PC-3 (cell line): ENCODE measurements around the gene AKAP5.

Source experiments
- EZH2 ChIP-seq: fragments of 300-600 bp; sonication (generic); IDR thresholded peaks from one replicate; pipeline ENCODE4 v1.6.1; 2017; ENCODE audit warnings: antibody characterized with exemption, mild to moderate bottlenecking, low read length; ENCODE audit not compliant: unreplicated experiment
- EZH2phosphoT487 ChIP-seq: fragments of 300-600 bp; sonication (generic); IDR thresholded peaks from 2 replicates; pipeline ENCODE4 v1.6.1; 2018; ENCODE audit warnings: mild to moderate bottlenecking, antibody characterized with exemption, low read length, borderline replicate concordance
- TF ChIP-seq, protein P1 (sequence below): fragments of 300-600 bp; sonication (generic); conservative IDR thresholded peaks from 2 replicates; pipeline ENCODE4 v1.5.1; 2017; ENCODE audit warnings: antibody characterized with exemption, low read depth, mild to moderate bottlenecking, low read length

DNA sequence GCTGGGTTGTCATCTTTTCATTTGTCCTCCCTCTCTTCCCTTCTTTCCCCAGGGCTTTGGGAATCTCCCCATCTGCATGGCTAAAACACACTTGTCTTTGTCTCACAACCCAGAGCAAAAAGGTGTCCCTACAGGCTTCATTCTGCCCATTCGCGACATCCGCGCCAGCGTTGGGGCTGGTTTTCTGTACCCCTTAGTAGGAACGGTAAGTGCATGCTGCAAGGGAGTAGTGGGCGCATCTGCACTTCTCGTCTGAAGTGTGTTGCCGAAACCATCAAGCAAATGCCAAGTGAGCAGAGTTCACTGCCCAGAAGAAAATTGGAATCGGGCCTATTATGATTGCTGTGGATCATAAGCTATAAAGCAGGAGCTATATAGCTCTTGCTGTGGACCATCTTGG, 10.6 kb upstream of the AKAP5 start:
- TF ChIP-seq, protein P1, sequence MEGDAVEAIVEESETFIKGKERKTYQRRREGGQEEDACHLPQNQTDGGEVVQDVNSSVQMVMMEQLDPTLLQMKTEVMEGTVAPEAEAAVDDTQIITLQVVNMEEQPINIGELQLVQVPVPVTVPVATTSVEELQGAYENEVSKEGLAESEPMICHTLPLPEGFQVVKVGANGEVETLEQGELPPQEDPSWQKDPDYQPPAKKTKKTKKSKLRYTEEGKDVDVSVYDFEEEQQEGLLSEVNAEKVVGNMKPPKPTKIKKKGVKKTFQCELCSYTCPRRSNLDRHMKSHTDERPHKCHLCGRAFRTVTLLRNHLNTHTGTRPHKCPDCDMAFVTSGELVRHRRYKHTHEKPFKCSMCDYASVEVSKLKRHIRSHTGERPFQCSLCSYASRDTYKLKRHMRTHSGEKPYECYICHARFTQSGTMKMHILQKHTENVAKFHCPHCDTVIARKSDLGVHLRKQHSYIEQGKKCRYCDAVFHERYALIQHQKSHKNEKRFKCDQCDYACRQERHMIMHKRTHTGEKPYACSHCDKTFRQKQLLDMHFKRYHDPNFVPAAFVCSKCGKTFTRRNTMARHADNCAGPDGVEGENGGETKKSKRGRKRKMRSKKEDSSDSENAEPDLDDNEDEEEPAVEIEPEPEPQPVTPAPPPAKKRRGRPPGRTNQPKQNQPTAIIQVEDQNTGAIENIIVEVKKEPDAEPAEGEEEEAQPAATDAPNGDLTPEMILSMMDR, result no peak
- TF ChIP-seq EZH2phosphoT487 (no peak), EZH2 (no peak)
